ENCODE data around the gene LSM14A. TPM values are rescaled to one million over a fixed set of nuclear protein-coding genes. Genes with fewer than 3 reads are reported as not detected.
"Not testable (repeated sequence)": the region's sequence is repeated elsewhere in the genome, so short reads cannot be mapped to it uniquely, and the experiment has no call there.

Gene LSM14A
- total and polyA plus RNA-seq, 4 donors: 60.8 to 106 (median 93.2) TPM

DNA sequence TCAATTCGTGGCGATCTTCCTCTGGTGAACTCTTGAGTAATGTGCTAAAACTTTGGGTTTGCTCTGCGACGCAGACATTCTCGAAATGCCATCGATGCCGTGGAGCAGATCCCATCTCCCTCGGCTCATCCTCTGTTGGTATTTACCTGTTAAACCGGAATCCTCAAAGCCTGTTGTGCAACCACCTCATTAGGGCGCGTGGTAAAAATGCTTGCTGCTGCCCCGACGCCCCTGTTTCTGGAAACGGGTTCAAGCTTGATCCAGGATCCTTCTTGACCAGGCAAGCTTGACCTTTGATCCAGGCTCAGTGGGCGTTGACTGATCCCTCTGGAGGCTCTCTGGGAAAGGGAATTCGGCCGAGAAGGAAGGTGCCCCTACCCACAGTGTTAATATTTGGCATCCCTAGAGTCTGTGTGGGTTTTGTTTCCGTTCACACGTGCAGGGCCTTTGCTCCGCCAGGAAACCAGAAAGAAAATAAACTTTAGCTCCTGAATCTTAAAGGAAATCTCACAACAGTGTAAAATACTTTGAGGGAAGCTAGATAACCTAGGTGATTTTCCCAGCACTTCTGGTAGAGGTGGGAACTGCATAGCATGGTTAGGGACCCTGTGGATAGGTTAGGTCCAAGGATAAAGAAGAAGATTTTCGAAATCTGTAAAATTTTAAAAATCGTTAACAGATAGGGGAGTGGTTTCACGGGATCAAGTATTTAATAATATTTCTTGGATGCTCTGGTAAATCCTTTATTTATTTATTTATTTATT is 1.1 kb downstream of the LSM14A start:
- H3K9me3 ChIP-seq (ENCODE audit: control insufficient read depth, insufficient read depth, low read length): no peaks in the 10 kb centered on the region
- no peaks in the 10 kb centered on the region for H3K27me3 ChIP-seq (ENCODE audit: control insufficient read depth, insufficient read depth, low read length)
- H3K27ac ChIP-seq (ENCODE audit: low read depth, low read length): peak overlapping the region; percentile 99
- DNase-seq (ENCODE audit: low read depth in 4 of 6, low spot score in 6 of 6): peak in 3 of 6 donors; percentile 15 to 35 (median 20)
- WGBS (ENCODE audit: insufficient coverage): 0% methylated on average over 15 of the region's 23 CpGs
- H3K36me3 ChIP-seq (ENCODE audit: control insufficient read depth, insufficient read depth, low read length): peaks cover 7% of the 10 kb centered on the region
- peaks cover 41% of the 10 kb centered on the region for H3K4me1 ChIP-seq (ENCODE audit: control insufficient read depth, insufficient read depth, low read length)
- peak overlapping the region; percentile 63 for H3K4me3 ChIP-seq (ENCODE audit: low read depth, low read length)

DNA sequence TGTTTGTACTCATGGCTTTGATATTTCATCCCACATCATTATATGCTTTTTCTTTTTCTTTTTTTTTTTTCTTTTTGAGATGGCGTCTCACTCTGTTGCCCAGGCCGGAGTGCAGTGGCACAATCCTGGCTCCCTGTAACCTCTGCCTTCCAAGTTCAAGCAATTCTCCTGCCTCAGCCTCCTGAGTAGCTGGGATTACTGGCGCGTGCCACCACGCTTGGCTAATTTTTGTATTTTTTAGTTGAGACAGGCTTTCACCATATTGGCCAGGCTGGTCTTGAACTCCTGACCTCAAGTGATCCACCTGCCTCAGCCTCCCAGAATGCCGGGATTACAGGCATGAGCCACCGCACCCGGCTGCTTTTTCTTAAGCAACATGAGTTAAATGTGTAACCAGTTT is 2.9 kb downstream of the LSM14A start:
- not testable (repeated sequence) for H3K4me3 ChIP-seq (ENCODE audit: low read depth, low read length); H3K27me3 ChIP-seq (ENCODE audit: control insufficient read depth, insufficient read depth, low read length); DNase-seq (ENCODE audit: low read depth in 4 of 6, low spot score in 6 of 6); H3K27ac ChIP-seq (ENCODE audit: low read depth, low read length); H3K9me3 ChIP-seq (ENCODE audit: control insufficient read depth, insufficient read depth, low read length); H3K36me3 ChIP-seq (ENCODE audit: control insufficient read depth, insufficient read depth, low read length)
- 73% methylated on average over 2 of the region's 8 CpGs for WGBS (ENCODE audit: insufficient coverage)
- H3K4me1 ChIP-seq (ENCODE audit: control insufficient read depth, insufficient read depth, low read length): peaks cover 45% of the 10 kb centered on the region

GRCh38 chr19:34176581-34176980 is 4.3 kb downstream of the LSM14A start:
- Histone ChIP-seq H3K27me3 (ENCODE audit: control insufficient read depth, insufficient read depth, low read length) (no peaks in the 10 kb centered on the region), H3K36me3 (ENCODE audit: control insufficient read depth, insufficient read depth, low read length) (peaks cover 7% of the 10 kb centered on the region), H3K4me1 (ENCODE audit: control insufficient read depth, insufficient read depth, low read length) (peaks cover 34% of the 10 kb centered on the region), H3K27ac (ENCODE audit: low read depth, low read length) (no peak overlapping the region), H3K4me3 (ENCODE audit: low read depth, low read length) (no peak overlapping the region), H3K9me3 (ENCODE audit: control insufficient read depth, insufficient read depth, low read length) (no peaks in the 10 kb centered on the region)
- WGBS (ENCODE audit: insufficient coverage): no CpG with 5 or more reads among the region's 3 CpGs
- no peak for DNase-seq (ENCODE audit: low read depth in 4 of 6, low spot score in 6 of 6)

DNA sequence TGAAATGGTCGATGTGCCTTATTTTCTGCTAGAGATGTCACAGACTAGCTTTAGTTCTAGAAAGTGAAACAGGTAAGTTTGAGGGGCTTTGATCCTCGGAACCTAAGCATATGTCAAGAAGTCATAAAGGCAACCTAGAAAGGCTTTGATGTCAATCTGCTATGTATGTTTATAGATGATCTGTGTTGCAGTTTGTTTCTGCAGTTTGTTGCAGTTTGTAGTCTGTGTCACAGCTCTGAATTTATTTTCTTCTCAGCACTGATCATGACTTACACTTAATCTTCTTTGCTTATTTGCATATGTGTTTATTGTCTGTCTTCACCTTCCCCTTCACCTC is 5.9 kb downstream of the LSM14A start:
- 89% methylated on average over 1 of the region's 2 CpGs for WGBS (ENCODE audit: insufficient coverage)
- no peak overlapping the region for H3K4me3 ChIP-seq (ENCODE audit: low read depth, low read length)

GRCh38 chr19:34179066-34179465 is 6.8 kb downstream of the LSM14A start:
- peaks cover 7% of the 10 kb centered on the region for H3K36me3 ChIP-seq (ENCODE audit: control insufficient read depth, insufficient read depth, low read length)
- no peak overlapping the region for H3K27ac ChIP-seq (ENCODE audit: low read depth, low read length)
- WGBS (ENCODE audit: insufficient coverage): no CpG with 5 or more reads among the region's 2 CpGs
- H3K9me3 ChIP-seq (ENCODE audit: control insufficient read depth, insufficient read depth, low read length): no peaks in the 10 kb centered on the region
- no peak overlapping the region for H3K4me3 ChIP-seq (ENCODE audit: low read depth, low read length)
- H3K27me3 ChIP-seq (ENCODE audit: control insufficient read depth, insufficient read depth, low read length): no peaks in the 10 kb centered on the region
- H3K4me1 ChIP-seq (ENCODE audit: control insufficient read depth, insufficient read depth, low read length): peaks cover 21% of the 10 kb centered on the region
- DNase-seq (ENCODE audit: low read depth in 4 of 6, low spot score in 6 of 6): no peak

More for the DNA sequence above, 5.9 kb downstream of the LSM14A start:
- Histone ChIP-seq H3K27me3 (ENCODE audit: control insufficient read depth, insufficient read depth, low read length) (no peaks in the 10 kb centered on the region), H3K9me3 (ENCODE audit: control insufficient read depth, insufficient read depth, low read length) (no peaks in the 10 kb centered on the region), H3K4me1 (ENCODE audit: control insufficient read depth, insufficient read depth, low read length) (peaks cover 26% of the 10 kb centered on the region), H3K27ac (ENCODE audit: low read depth, low read length) (no peak overlapping the region), H3K36me3 (ENCODE audit: control insufficient read depth, insufficient read depth, low read length) (peaks cover 7% of the 10 kb centered on the region)
- DNase-seq (ENCODE audit: low read depth in 4 of 6, low spot score in 6 of 6): no peak

GRCh38 chr19:34180273-34180672 is 8.0 kb downstream of the LSM14A start:
- H3K9me3 ChIP-seq (ENCODE audit: control insufficient read depth, insufficient read depth, low read length): no peaks in the 10 kb centered on the region
- whole genome bisulfite sequencing (ENCODE audit: insufficient coverage): 88% methylated on average over 1 of the region's 2 CpGs
- DNase-seq (ENCODE audit: low read depth in 4 of 6, low spot score in 6 of 6): no peak
- H3K4me3 ChIP-seq (ENCODE audit: low read depth, low read length): no peak overlapping the region
- H3K4me1 ChIP-seq (ENCODE audit: control insufficient read depth, insufficient read depth, low read length): peaks cover 16% of the 10 kb centered on the region
- no peak overlapping the region for H3K27ac ChIP-seq (ENCODE audit: low read depth, low read length)
- H3K36me3 ChIP-seq (ENCODE audit: control insufficient read depth, insufficient read depth, low read length): peaks cover 4% of the 10 kb centered on the region
- no peaks in the 10 kb centered on the region for H3K27me3 ChIP-seq (ENCODE audit: control insufficient read depth, insufficient read depth, low read length)

GRCh38 chr19:34180709-34181108 is 8.4 kb downstream of the LSM14A start:
- no peak overlapping the region for H3K27ac ChIP-seq (ENCODE audit: low read depth, low read length)
- WGBS (ENCODE audit: insufficient coverage): 92% methylated on average over 5 of the region's 5 CpGs
- no peak overlapping the region for H3K4me3 ChIP-seq (ENCODE audit: low read depth, low read length)
- peaks cover 3% of the 10 kb centered on the region for H3K36me3 ChIP-seq (ENCODE audit: control insufficient read depth, insufficient read depth, low read length)
- H3K4me1 ChIP-seq (ENCODE audit: control insufficient read depth, insufficient read depth, low read length): peaks cover 12% of the 10 kb centered on the region
- H3K27me3 ChIP-seq (ENCODE audit: control insufficient read depth, insufficient read depth, low read length): no peaks in the 10 kb centered on the region
- no peak for DNase-seq (ENCODE audit: low read depth in 4 of 6, low spot score in 6 of 6)
- H3K9me3 ChIP-seq (ENCODE audit: control insufficient read depth, insufficient read depth, low read length): no peaks in the 10 kb centered on the region

DNA sequence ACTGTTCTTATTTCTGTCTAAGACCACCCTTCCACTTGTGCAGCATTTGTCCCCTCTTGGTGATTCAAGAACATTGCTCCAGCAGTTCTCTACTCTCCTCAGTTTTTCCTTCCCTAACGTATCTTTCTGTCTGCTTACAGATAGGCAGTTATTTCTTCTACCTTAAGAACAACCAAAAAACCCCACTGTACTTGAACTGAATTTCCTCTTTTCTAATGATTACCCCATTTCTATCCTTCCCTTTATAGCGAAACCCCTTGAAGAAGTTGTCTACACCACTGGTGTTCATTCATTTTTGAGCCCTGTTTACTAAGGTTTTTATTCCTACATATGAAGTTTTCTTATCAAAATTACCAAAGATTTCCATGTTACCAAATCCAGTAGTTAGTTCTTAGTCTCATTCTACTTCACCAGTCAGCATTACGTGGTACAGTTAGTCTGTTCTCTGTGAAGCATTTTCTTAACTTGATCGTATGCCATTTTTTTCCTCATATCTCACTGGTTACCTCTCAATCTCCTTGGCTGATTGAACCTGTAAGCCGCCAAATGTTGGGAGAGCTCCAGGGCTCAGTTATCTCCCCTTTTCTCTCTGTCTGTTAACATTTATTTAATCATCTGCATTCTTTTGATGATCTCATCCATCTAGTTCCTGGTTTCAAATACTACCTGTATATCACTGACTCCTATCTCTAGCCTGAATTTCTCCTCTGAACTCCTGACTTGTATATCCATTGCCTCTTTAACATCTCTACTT is 9.0 kb downstream of the LSM14A start:
- H3K36me3 ChIP-seq (ENCODE audit: control insufficient read depth, insufficient read depth, low read length): no peaks in the 10 kb centered on the region
- H3K4me1 ChIP-seq (ENCODE audit: control insufficient read depth, insufficient read depth, low read length): peaks cover 8% of the 10 kb centered on the region
- H3K27ac ChIP-seq (ENCODE audit: low read depth, low read length): no peak overlapping the region
- H3K9me3 ChIP-seq (ENCODE audit: control insufficient read depth, insufficient read depth, low read length): no peaks in the 10 kb centered on the region
- 87% methylated on average over 4 of the region's 5 CpGs for WGBS (ENCODE audit: insufficient coverage)
- H3K27me3 ChIP-seq (ENCODE audit: control insufficient read depth, insufficient read depth, low read length): no peaks in the 10 kb centered on the region
- H3K4me3 ChIP-seq (ENCODE audit: low read depth, low read length): no peak overlapping the region
- no peak for DNase-seq (ENCODE audit: low read depth in 4 of 6, low spot score in 6 of 6)

GRCh38 chr19:34182125-34182524 is 9.8 kb downstream of the LSM14A start:
- Histone ChIP-seq H3K27ac (ENCODE audit: low read depth, low read length) (no peak overlapping the region), H3K36me3 (ENCODE audit: control insufficient read depth, insufficient read depth, low read length) (no peaks in the 10 kb centered on the region), H3K4me1 (ENCODE audit: control insufficient read depth, insufficient read depth, low read length) (peaks cover 8% of the 10 kb centered on the region), H3K4me3 (ENCODE audit: low read depth, low read length) (no peak overlapping the region), H3K27me3 (ENCODE audit: control insufficient read depth, insufficient read depth, low read length) (no peaks in the 10 kb centered on the region), H3K9me3 (ENCODE audit: control insufficient read depth, insufficient read depth, low read length) (no peaks in the 10 kb centered on the region)
- DNase-seq (ENCODE audit: low read depth in 4 of 6, low spot score in 6 of 6): no peak

All from spinal cord (tissue), 10 donors.